HG03439 (cell line): ENCODE measurements around the gene HAVCR1.

Experiments used
- ATAC-seq: cut with Tn5 transposase; IDR thresholded peaks from one replicate; pipeline ENCODE4 v1.9.1; 2021; ENCODE audit warnings: mild to moderate bottlenecking, moderate library complexity; ENCODE audit not compliant: unreplicated experiment

Gene HAVCR1

DNA sequence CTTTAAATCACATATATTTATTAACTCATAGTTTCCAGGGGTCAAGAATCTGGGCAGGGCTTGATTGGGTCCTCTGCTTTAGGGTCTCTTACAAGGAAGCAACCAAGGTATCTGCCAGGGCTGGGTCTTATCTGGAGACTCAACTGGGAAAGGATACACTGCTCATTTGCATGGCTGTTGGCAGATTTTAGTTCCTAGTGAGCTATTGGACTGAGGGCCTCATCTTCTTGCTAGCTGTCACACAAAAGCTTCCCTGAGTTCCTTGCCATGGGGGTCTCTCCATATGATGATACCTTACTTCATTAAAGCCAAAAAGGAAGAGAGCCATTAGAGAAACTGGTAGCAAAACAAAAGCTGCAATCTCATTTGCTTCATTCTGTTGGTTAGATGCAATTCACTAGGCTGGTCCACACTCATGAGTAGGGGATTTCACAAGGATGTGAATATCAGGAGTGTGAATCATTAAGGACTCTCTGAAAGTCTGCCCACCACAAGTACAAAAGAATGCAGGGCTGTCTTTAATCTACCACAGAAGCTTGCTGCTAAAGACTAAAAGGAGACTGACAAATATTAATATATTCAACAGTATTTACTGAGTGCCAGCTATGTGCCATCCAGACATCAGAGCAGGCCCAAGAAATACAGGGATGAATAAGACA, 53.9 kb downstream of the HAVCR1 start:
- ATAC-seq = no peak

DNA sequence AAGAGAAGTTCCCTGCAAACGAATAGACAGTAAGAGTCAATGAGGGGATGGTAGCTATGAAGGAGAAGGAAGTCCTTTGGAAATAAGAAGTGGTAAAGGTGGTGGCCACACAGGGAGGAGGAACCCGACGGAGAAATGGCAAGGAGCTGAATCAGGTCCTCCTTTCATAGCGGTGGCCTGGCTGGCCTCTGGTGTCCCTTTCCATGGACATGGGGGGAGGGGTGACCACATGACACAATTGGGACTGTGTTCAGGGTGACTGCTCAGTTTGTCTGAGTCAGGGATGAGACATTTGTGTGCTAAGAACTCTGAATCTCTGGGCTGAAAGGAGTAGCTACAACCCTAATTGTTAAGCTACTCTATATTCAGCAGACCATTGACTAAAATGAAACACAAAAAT, 67.2 kb downstream of the HAVCR1 start:
- ATAC-seq = no peak

DNA sequence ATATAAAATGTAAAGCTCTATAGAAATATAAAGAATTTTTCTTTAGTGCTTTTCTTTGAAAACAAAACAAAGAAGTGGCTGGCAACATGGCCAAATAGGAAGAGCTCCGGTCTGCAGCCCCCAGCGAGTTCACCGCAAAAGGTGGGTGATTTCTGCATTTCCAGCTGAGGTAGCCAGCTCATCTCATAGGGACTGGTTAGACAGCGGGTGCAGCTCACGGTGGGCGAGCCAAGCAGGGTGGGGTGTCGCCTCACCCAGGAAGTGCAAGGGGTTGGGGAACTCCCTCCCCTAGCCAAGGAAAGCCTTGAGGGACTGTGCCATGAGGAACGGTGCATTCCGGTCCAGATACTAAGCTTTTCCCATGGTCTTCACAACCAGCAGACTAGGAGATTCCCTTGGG, 74.9 kb downstream of the HAVCR1 start:
- ATAC-seq = no peak

DNA sequence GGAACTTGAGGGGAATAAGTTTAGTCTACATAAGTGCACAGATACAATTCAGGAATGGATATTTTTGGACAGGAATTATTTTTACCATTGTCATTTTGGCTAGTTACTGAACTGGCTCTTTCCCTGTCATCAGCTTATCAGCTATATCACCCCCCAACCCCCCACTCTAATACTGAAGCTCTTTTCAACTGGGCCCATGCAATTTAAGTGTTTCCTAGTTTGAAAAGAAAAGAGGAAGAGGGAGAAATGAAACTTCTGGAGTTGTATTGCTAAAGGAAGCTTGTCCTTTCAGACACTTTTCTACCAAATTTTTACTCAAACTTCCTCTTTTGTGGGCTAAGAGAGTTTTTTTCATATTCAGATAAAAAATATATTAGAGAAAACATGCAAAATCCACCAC, 77.4 kb downstream of the HAVCR1 start:
- no peak for ATAC-seq
